Trophoblast cell (in vitro differentiated cells and primary cell): ENCODE data around the gene AOAH.

Experiments
- DNase-seq, 2 donors: peaks; one replicate each; pipeline ENCODE4 v3.0.0-alpha.2; 2016
- H2AFZ ChIP-seq: 2 replicates; pipeline ENCODE4 v1.6.1; 2013; ENCODE audit warnings: low read length, moderate library complexity, mild to moderate bottlenecking; ENCODE audit not compliant: insufficient read depth, poor library complexity
- H2AK5ac ChIP-seq: 2 replicates; pipeline ENCODE4 v1.6.1; 2013; ENCODE audit warnings: mild to moderate bottlenecking, low read length
- H2BK120ac ChIP-seq: 2 replicates; pipeline ENCODE4 v1.6.1; 2013; ENCODE audit warnings: low read length, mild to moderate bottlenecking, moderate library complexity; ENCODE audit not compliant: insufficient read depth, poor library complexity
- H2BK12ac ChIP-seq: 2 replicates; pipeline ENCODE4 v1.6.1; 2013; ENCODE audit warnings: mild to moderate bottlenecking, low read length, moderate library complexity
- H2BK5ac ChIP-seq: 2 replicates; pipeline ENCODE4 v1.6.1; 2013; ENCODE audit warnings: low read length, low read depth, moderate library complexity, mild to moderate bottlenecking; ENCODE audit not compliant: poor library complexity
- H3K14ac ChIP-seq: 2 replicates; pipeline ENCODE4 v1.6.1; 2013; ENCODE audit warnings: mild to moderate bottlenecking, low read length
- H3K18ac ChIP-seq: 2 replicates; pipeline ENCODE4 v1.6.1; 2013; ENCODE audit warnings: mild to moderate bottlenecking, low read length
- H3K23ac ChIP-seq: 2 replicates; pipeline ENCODE4 v1.6.1; 2013; ENCODE audit warnings: low read length
- H3K27ac ChIP-seq: 2 replicates; pipeline ENCODE4 v1.5.1; 2013; ENCODE audit warnings: low read depth, mild to moderate bottlenecking, inconsistent platforms, low read length, moderate library complexity
- H3K27me3 ChIP-seq: 2 replicates; pipeline ENCODE4 v1.6.1; 2013; ENCODE audit warnings: inconsistent platforms, mild to moderate bottlenecking, low read length, moderate library complexity; ENCODE audit not compliant: insufficient read depth
- H3K36me3 ChIP-seq, 2 experiments: 1 replicate in 1 of 2; 2 replicates in 1 of 2; pipeline ENCODE4 v1.6.1; 2013; ENCODE audit warnings: low read length in 2 of 2, mild to moderate bottlenecking in 2 of 2, moderate library complexity in 1 of 2; ENCODE audit not compliant: insufficient read depth in 2 of 2, control insufficient read depth in 1 of 2
- H3K4ac ChIP-seq: 2 replicates; pipeline ENCODE4 v1.6.1; 2013; ENCODE audit warnings: low read depth, mild to moderate bottlenecking, low read length, moderate library complexity
- H3K4me1 ChIP-seq, 2 experiments: 1 replicate in 1 of 2; 2 replicates in 1 of 2; pipeline ENCODE4 v1.6.1; 2013; ENCODE audit warnings: low read length in 2 of 2, mild to moderate bottlenecking in 2 of 2, moderate library complexity in 1 of 2; ENCODE audit not compliant: insufficient read depth in 2 of 2, control insufficient read depth in 1 of 2
- H3K4me2 ChIP-seq: 2 replicates; pipeline ENCODE4 v1.6.1; 2013; ENCODE audit warnings: inconsistent platforms, mild to moderate bottlenecking, low read length, moderate library complexity
- H3K4me3 ChIP-seq: 2 replicates; pipeline ENCODE4 v1.5.1; 2013; ENCODE audit warnings: mild to moderate bottlenecking, low read depth, low read length, inconsistent platforms
- H3K79me1 ChIP-seq: one replicate; pipeline ENCODE4 v1.6.1; 2013; ENCODE audit warnings: low read length
- H3K79me2 ChIP-seq: 2 replicates; pipeline ENCODE4 v1.6.1; 2013; ENCODE audit warnings: low read length, mild to moderate bottlenecking; ENCODE audit not compliant: control insufficient read depth, insufficient read depth, poor library complexity
- H3K9ac ChIP-seq: 2 replicates; pipeline ENCODE4 v1.6.1; 2013; ENCODE audit warnings: mild to moderate bottlenecking, low read length
- H3K9me3 ChIP-seq: 2 replicates; pipeline ENCODE4 v1.6.1; 2013; ENCODE audit warnings: low read depth, mild to moderate bottlenecking, control low read depth, inconsistent platforms, low read length; ENCODE audit not compliant: insufficient read depth
- H4K12ac ChIP-seq: 2 replicates; pipeline ENCODE4 v1.6.1; 2013; ENCODE audit warnings: low read depth, mild to moderate bottlenecking, low read length, moderate library complexity
- H4K8ac ChIP-seq: 2 replicates; pipeline ENCODE4 v1.6.1; 2013; ENCODE audit warnings: low read depth, mild to moderate bottlenecking, low read length, moderate library complexity
- H4K91ac ChIP-seq: one replicate; pipeline ENCODE4 v1.6.1; 2013; ENCODE audit warnings: low read depth, mild to moderate bottlenecking, low read length, moderate library complexity
- WGBS: extraction: QIAGEN DNeasy Blood & Tissue Kit; methylation state at CpG from one replicate; pipeline ENCODE4 v1.1.7; 2013; ENCODE audit warnings: missing lambda C conversion rate; ENCODE audit not compliant: insufficient read length, insufficient coverage; ENCODE audit errors: extremely low coverage; 5-methylcytosine and 5-hydroxymethylcytosine counted together

The AOAH gene

DNA sequence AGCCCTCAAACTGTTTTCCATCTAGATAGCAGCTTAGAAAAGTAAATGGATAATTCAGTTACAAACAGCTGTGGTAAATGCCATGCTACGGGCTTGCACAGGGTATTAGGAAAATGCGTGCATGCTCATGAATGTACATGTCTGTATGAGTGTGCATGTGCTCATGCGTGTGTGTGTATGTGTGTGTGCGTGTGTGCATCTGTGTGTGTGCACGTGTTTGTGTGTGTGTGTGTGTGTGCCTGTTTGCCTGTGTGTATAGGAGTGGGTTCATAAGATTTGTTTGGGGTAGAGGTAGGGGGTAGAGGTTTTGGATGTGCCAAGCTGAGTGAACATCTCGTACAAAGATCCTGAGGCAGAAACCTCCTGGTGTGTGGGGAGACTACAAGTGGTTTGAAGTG, 52.9 kb downstream of the AOAH start:
- Histone ChIP-seq H3K79me1 (no peaks in the 10 kb centered on the region), H3K4me3 (no peak overlapping the region), H3K23ac (no peak overlapping the region), H3K4me2 (no peak overlapping the region), H4K12ac (no peak overlapping the region), H3K36me3 (no peaks in the 10 kb centered on the region), H2BK12ac (no peak overlapping the region), H4K8ac (no peak overlapping the region), H3K27ac (no peak overlapping the region), H3K9ac (no peak overlapping the region), H3K27me3 (no peaks in the 10 kb centered on the region), H3K9me3 (no peaks in the 10 kb centered on the region), H3K18ac (no peak overlapping the region), H4K91ac (no peak overlapping the region), H2AFZ (no peak overlapping the region), H2BK5ac (no peak overlapping the region), H2BK120ac (no peak overlapping the region), H3K79me2 (no peaks in the 10 kb centered on the region), H3K4ac (no peak overlapping the region), H2AK5ac (no peak overlapping the region), H3K4me1 (peaks cover 0 to 1% of the 10 kb centered on the region in 2 experiments), H3K14ac (no peak overlapping the region)
- no peak for DNase-seq
- no CpG with 5 or more reads among the region's 6 CpGs for WGBS

DNA sequence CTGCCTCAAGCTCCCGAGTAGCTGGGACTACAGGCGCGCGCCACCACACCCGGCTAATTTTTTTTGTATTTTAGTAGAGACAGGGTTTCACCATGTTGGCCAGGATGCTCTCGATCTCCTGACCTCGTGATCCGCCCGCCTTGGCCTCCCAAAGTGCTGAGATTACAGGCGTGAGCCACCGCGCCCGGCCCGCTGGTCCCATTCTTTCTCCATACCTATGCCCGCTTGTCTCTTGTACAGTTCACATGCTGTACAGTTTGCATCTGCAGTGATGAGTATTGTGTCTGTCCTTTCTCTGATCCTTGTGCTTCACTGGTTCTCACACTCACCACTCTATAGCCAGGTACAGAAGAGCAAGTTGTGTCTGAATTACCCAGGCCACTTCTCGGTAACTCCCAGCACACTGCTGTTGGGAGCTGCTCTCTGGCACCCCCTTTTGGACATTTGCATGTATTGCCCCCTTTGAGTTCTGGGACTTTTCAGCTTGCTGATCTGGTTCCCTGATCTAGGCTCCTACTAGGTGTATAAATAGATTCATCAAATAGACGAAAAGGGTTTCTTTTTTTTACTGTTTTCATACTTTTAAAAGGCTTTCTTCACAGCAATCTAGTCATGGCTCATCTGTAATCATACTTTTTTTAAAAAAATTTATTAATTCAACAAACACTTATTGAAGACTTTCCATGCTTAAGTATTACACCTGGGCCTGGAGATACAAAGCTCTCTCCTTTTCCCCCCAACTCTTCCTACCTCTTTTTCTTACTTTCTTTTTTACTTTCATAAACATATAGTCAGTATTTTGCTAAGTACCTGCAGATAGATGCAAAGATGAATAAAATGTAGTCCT, 53.5 kb downstream of the AOAH start:
- no peak overlapping the region for H3K4me3 ChIP-seq
- peak overlapping the region; percentile 38 for H2BK12ac ChIP-seq
- no peaks in the 10 kb centered on the region for H3K27me3 ChIP-seq
- H3K23ac ChIP-seq, result no peak overlapping the region
- H3K27ac ChIP-seq, result no peak overlapping the region
- peak overlapping the region; percentile 12 for H4K91ac ChIP-seq
- no peak overlapping the region for H3K9ac ChIP-seq
- H2AFZ ChIP-seq, result no peak overlapping the region
- no peak overlapping the region for H2AK5ac ChIP-seq
- no peaks in the 10 kb centered on the region for H3K9me3 ChIP-seq
- H3K36me3 ChIP-seq, result no peaks in the 10 kb centered on the region
- H2BK5ac ChIP-seq, result no peak overlapping the region
- H3K4me2 ChIP-seq, result no peak overlapping the region
- H4K12ac ChIP-seq, result no peak overlapping the region
- no peak overlapping the region for H2BK120ac ChIP-seq
- H3K79me2 ChIP-seq, result no peaks in the 10 kb centered on the region
- no peak overlapping the region for H4K8ac ChIP-seq
- H3K18ac ChIP-seq, result no peak overlapping the region
- H3K4ac ChIP-seq, result no peak overlapping the region
- H3K4me1 ChIP-seq, result peaks cover 0 to 1% of the 10 kb centered on the region in 2 experiments
- peak; percentile 62 to 88 for DNase-seq
- no CpG with 5 or more reads among the region's 17 CpGs for WGBS
- H3K79me1 ChIP-seq, result no peaks in the 10 kb centered on the region
- no peak overlapping the region for H3K14ac ChIP-seq

DNA sequence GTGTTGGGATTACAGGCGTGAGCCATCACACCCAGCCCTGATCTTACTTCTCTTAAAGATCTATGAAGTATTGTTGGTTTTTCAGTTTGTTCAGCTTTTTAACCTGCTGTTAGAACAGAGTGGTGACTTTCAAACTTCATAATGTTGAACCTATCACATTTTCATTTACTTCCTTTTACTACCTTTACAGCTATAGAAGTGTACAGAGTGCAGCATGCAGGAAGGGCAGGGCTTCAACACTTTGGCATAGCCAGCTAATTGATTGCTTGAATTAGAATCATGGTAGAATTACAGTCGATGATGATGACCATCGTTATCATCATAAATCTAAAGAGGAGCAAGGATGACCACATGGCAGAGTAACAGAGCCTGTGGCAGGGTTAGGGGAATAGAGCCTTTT, 55.5 kb downstream of the AOAH start:
- Histone ChIP-seq H2BK5ac (no peak overlapping the region), H3K4ac (no peak overlapping the region), H3K9me3 (no peaks in the 10 kb centered on the region), H2BK12ac (no peak overlapping the region), H3K79me1 (no peaks in the 10 kb centered on the region), H2BK120ac (no peak overlapping the region), H3K14ac (no peak overlapping the region), H3K4me2 (no peak overlapping the region), H3K27ac (no peak overlapping the region), H4K91ac (no peak overlapping the region), H3K27me3 (no peaks in the 10 kb centered on the region), H3K4me3 (no peak overlapping the region), H3K23ac (no peak overlapping the region), H4K8ac (no peak overlapping the region), H4K12ac (no peak overlapping the region), H3K36me3 (no peaks in the 10 kb centered on the region), H3K79me2 (no peaks in the 10 kb centered on the region), H3K18ac (no peak overlapping the region), H2AFZ (no peak overlapping the region), H2AK5ac (no peak overlapping the region), H3K9ac (no peak overlapping the region), H3K4me1 (peaks cover 0 to 1% of the 10 kb centered on the region in 2 experiments)
- WGBS, result no CpG with 5 or more reads among the region's 3 CpGs
- no peak for DNase-seq

DNA sequence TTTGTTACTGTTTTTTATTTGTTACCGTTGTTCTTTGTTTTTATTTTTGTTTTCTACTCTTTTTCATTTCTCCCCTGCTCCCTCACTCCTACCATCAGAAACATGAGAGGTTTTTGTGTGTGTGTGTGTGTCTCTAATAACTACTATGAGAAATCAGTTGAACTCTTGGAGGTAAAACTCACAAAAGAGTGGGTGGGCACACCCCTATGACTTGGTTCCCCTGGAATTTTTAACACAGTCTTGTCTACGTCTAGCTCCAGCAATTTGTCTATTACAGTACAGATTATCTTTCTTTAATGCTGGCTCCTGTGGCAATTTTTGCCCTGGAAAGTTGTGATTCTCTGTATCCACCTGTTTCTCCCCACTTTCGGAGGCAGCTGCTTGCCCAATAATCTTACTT, 56.2 kb downstream of the AOAH start:
- Histone ChIP-seq H3K79me2 (no peaks in the 10 kb centered on the region), H3K9ac (no peak overlapping the region), H3K4me3 (no peak overlapping the region), H2AFZ (no peak overlapping the region), H3K9me3 (no peaks in the 10 kb centered on the region), H2BK5ac (no peak overlapping the region), H3K14ac (no peak overlapping the region), H3K79me1 (no peaks in the 10 kb centered on the region), H4K8ac (no peak overlapping the region), H2AK5ac (no peak overlapping the region), H3K4ac (no peak overlapping the region), H3K36me3 (no peaks in the 10 kb centered on the region), H4K12ac (no peak overlapping the region), H3K4me1 (peaks cover 0 to 1% of the 10 kb centered on the region in 2 experiments), H3K18ac (no peak overlapping the region), H3K27ac (no peak overlapping the region), H2BK120ac (no peak overlapping the region), H3K27me3 (no peaks in the 10 kb centered on the region), H3K23ac (no peak overlapping the region), H4K91ac (no peak overlapping the region), H2BK12ac (no peak overlapping the region), H3K4me2 (no peak overlapping the region)
- DNase-seq, result no peak
- WGBS, result no CpG with 5 or more reads among the region's 3 CpGs
